GM15510 (cell line): ENCODE results near the gene CEP97.

Source experiments
- POLR2A ChIP-seq: IDR thresholded peaks from 3 replicates; pipeline ENCODE4 v1.6.1; 2011; ENCODE audit warnings: borderline replicate concordance; ENCODE audit not compliant: insufficient read length; ENCODE audit errors: extremely low read depth

The CEP97 gene

GRCh38 chr3:101803939-101804338, 79.5 kb downstream of the CEP97 start:
- no peak for TF ChIP-seq POLR2A

GRCh38 chr3:101806491-101806890, 82.1 kb downstream of the CEP97 start:
- no peak for TF ChIP-seq POLR2A

- TF ChIP-seq POLR2A: no peak
Measured at GRCh38 chr3:101807888-101808287, 83.5 kb downstream of the CEP97 start.

- TF ChIP-seq POLR2A: no peak
Measured at GRCh38 chr3:101809178-101810021, 85.0 kb downstream of the CEP97 start.

DNA sequence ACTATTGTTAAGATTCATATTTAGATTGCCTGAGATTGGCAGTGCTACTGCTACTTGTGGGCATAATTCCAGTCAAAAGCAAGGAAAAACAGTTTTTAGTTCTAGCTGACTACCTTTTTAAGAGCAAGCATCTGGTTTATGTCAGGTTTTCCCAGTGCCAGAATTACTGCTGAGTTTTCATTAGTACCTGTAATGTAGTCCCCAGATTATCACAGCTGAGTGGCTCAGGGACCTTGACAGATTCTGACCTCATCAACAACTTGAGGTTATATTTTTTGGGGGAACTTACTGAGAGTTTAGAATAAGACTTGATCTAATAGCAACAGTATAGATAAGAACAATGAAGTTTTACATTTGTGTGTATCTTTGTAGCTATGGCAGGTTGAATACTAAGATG, 85.6 kb downstream of the CEP97 start:
- TF ChIP-seq POLR2A: no peak

- TF ChIP-seq POLR2A: no peak
Measured at GRCh38 chr3:101811875-101812274, 87.5 kb downstream of the CEP97 start.

- TF ChIP-seq POLR2A: no peak
Measured at GRCh38 chr3:101812895-101813294, 88.5 kb downstream of the CEP97 start.

DNA sequence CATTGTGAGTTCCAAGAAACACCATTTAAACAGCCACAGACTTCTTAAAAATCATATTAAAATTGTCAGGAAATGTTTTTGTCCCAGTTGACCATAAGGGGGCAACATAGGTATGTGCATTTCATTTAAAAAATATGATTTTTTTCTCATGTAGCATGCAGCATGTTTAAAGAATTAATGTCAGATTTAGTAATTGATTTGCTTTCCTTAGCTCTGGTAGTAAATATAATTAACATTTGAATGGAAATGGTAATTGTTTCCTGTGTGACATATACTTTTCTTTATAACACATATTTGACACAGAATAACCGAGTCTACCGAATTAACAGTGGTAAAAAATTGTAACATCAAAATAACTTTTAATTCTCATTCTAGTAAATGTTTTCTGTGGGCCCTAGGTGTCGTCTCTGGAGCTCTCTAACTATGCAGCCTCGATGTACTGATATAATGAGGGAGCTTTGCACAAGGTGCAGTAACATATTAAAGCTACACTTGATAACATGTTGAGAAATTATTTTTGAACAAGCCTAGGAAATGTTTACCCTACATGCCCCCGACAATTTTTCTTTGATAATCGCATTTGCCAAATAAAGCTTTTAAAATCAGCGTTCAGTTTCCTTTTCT, 89.5 kb downstream of the CEP97 start:
- no peak for TF ChIP-seq POLR2A

- no peak for TF ChIP-seq POLR2A
Measured at GRCh38 chr3:101814835-101815234, 90.4 kb downstream of the CEP97 start.

GRCh38 chr3:101816215-101817149, 92.1 kb downstream of the CEP97 start:
- no peak for TF ChIP-seq POLR2A

- TF ChIP-seq POLR2A: no peak
Measured at GRCh38 chr3:101817992-101818391, 93.6 kb downstream of the CEP97 start.

DNA sequence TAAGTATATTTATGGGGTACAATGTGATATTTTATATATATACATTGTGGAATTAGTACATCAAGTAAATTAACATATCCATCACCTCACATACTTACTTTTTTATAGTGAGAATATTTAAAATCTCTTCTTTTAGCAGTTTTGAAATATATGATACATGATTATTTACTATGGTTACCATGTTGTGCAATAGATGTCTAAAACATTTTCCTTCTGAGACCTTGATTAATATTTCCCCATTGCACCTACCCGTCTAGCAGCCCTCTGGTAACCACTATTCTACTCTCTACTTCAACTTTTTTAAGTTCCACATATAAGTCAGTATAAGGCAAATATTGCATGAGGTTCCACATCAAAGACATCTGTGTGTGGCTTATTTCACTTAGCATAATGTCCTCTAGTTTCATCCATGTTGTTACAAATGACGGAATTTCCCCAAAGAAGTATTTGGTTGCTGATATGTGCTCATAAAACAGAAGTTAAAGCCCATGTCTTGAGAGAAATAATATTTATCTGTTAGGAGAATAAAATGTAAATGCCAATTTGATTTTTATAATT, 95.3 kb downstream of the CEP97 start:
- no peak for TF ChIP-seq POLR2A
